ENCODE measurements around the gene MRC1. TPM values are rescaled to one million over a fixed set of nuclear protein-coding genes. Genes with fewer than 3 reads are reported as not detected.
A peak's percentile ranks its signal among the peaks of the same experiment; 100 is the strongest.
"Not testable (repeated sequence)": the region's sequence is repeated elsewhere in the genome, so short reads cannot be mapped to it uniquely, and the experiment has no call there.

Gene MRC1
- total and polyA plus RNA-seq, 4 donors = 4.0 to 73.9 (median 43.8) TPM

GRCh38 chr10:17914169-17915045 is 105.3 kb downstream of the MRC1 start:
- H3K4me1 ChIP-seq (ENCODE audit: control insufficient read depth in 1 of 2, insufficient read depth in 2 of 2, low read length in 2 of 2) = no peaks in the 10 kb centered on the region
- no peaks in the 10 kb centered on the region for H3K27me3 ChIP-seq (ENCODE audit: control insufficient read depth in 1 of 2, insufficient read depth in 2 of 2, low read length in 1 of 2)
- H3K27ac ChIP-seq (ENCODE audit: low read depth in 1 of 2, low read length in 2 of 2) = no peak overlapping the region
- 86 to 93% methylated on average over 5 of the region's 5 CpGs for WGBS, 2 donors
- intact Hi-C loops (cut with DNase I) = loop anchor here (2.0 to 5.0 kb wide), 4 partner anchors 188 to 398 kb away; no protein-coding TSS in a partner anchor
- no peak overlapping the region for H3K4me3 ChIP-seq (ENCODE audit: low read length in 2 of 2)
- DNase-seq (no peak), ATAC-seq (ENCODE audit: low FRiP score) (no peak)
- no peaks in the 10 kb centered on the region for H3K36me3 ChIP-seq (ENCODE audit: control insufficient read depth in 1 of 2, insufficient read depth in 2 of 2, low read length in 1 of 2)
- no peaks in the 10 kb centered on the region for H3K9me3 ChIP-seq (ENCODE audit: control insufficient read depth, low read length)

GRCh38 chr10:17915181-17915580 is 106.0 kb downstream of the MRC1 start:
- WGBS, 2 donors = 36 to 38% methylated on average over 4 of the region's 4 CpGs
- no peak for DNase-seq
- Histone ChIP-seq H3K4me3 (ENCODE audit: low read length in 2 of 2) (no peak overlapping the region), H3K4me1 (ENCODE audit: control insufficient read depth in 1 of 2, insufficient read depth in 2 of 2, low read length in 2 of 2) (no peaks in the 10 kb centered on the region), H3K9me3 (ENCODE audit: control insufficient read depth, low read length) (no peaks in the 10 kb centered on the region), H3K27me3 (ENCODE audit: control insufficient read depth in 1 of 2, insufficient read depth in 2 of 2, low read length in 1 of 2) (no peaks in the 10 kb centered on the region), H3K36me3 (ENCODE audit: control insufficient read depth in 1 of 2, insufficient read depth in 2 of 2, low read length in 1 of 2) (no peaks in the 10 kb centered on the region), H3K27ac (ENCODE audit: low read depth in 1 of 2, low read length in 2 of 2) (no peak overlapping the region)
- intact Hi-C loops (cut with DNase I) = loop anchor here in 1 of 2 donors (2.0 kb wide), 1 partner anchor 296 kb away; no protein-coding TSS in a partner anchor
- no peak for ATAC-seq (ENCODE audit: low FRiP score)

- Histone ChIP-seq H3K27ac (ENCODE audit: low read depth in 1 of 2, low read length in 2 of 2) (no peak overlapping the region), H3K9me3 (ENCODE audit: control insufficient read depth, low read length) (no peaks in the 10 kb centered on the region), H3K36me3 (ENCODE audit: control insufficient read depth in 1 of 2, insufficient read depth in 2 of 2, low read length in 1 of 2) (no peaks in the 10 kb centered on the region), H3K4me3 (ENCODE audit: low read length in 2 of 2) (no peak overlapping the region), H3K4me1 (ENCODE audit: control insufficient read depth in 1 of 2, insufficient read depth in 2 of 2, low read length in 2 of 2) (no peaks in the 10 kb centered on the region), H3K27me3 (ENCODE audit: control insufficient read depth in 1 of 2, insufficient read depth in 2 of 2, low read length in 1 of 2) (no peaks in the 10 kb centered on the region)
- DNase-seq (no peak), ATAC-seq (ENCODE audit: low FRiP score) (no peak)
- intact Hi-C loops (cut with DNase I) = no loop called here
- WGBS, 2 donors = 90 to 92% methylated on average over 12 of the region's 12 CpGs
These were observed 109.2 kb downstream of the MRC1 start for GRCh38 chr10:17918187-17918903.

GRCh38 chr10:17921378-17921777 is 112.2 kb downstream of the MRC1 start:
- no peaks in the 10 kb centered on the region for H3K4me1 ChIP-seq (ENCODE audit: control insufficient read depth in 1 of 2, insufficient read depth in 2 of 2, low read length in 2 of 2)
- intact Hi-C loops (cut with DNase I) = no loop called here
- no peaks in the 10 kb centered on the region for H3K27me3 ChIP-seq (ENCODE audit: control insufficient read depth in 1 of 2, insufficient read depth in 2 of 2, low read length in 1 of 2)
- no peaks in the 10 kb centered on the region for H3K9me3 ChIP-seq (ENCODE audit: control insufficient read depth, low read length)
- H3K4me3 ChIP-seq (ENCODE audit: low read length in 2 of 2) = no peak overlapping the region
- ATAC-seq (ENCODE audit: low FRiP score) = no peak
- no peaks in the 10 kb centered on the region for H3K36me3 ChIP-seq (ENCODE audit: control insufficient read depth in 1 of 2, insufficient read depth in 2 of 2, low read length in 1 of 2)
- WGBS, 2 donors = 77 to 83% methylated on average over 3 of the region's 3 CpGs
- no peak overlapping the region for H3K27ac ChIP-seq (ENCODE audit: low read depth in 1 of 2, low read length in 2 of 2)
- DNase-seq = no peak

GRCh38 chr10:17923728-17924127 is 114.6 kb downstream of the MRC1 start:
- DNase-seq (peak; percentile 72 to 80), ATAC-seq (ENCODE audit: low FRiP score) (peak; percentile 74)
- Histone ChIP-seq H3K9me3 (ENCODE audit: control insufficient read depth, low read length) (no peaks in the 10 kb centered on the region), H3K27me3 (ENCODE audit: control insufficient read depth in 1 of 2, insufficient read depth in 2 of 2, low read length in 1 of 2) (no peaks in the 10 kb centered on the region), H3K4me1 (ENCODE audit: control insufficient read depth in 1 of 2, insufficient read depth in 2 of 2, low read length in 2 of 2) (no peaks in the 10 kb centered on the region), H3K4me3 (ENCODE audit: low read length in 2 of 2) (no peak overlapping the region), H3K27ac (ENCODE audit: low read depth in 1 of 2, low read length in 2 of 2) (peak overlapping the region in 1 of 2 donors; percentile 81), H3K36me3 (ENCODE audit: control insufficient read depth in 1 of 2, insufficient read depth in 2 of 2, low read length in 1 of 2) (no peaks in the 10 kb centered on the region)
- 27 to 34% methylated on average over 4 of the region's 4 CpGs for WGBS, 2 donors
- intact Hi-C loops (cut with DNase I) = no loop called here

- intact Hi-C loops (cut with DNase I) = no loop called here
- Histone ChIP-seq H3K4me3 (ENCODE audit: low read length in 2 of 2) (no peak overlapping the region), H3K9me3 (ENCODE audit: control insufficient read depth, low read length) (no peaks in the 10 kb centered on the region), H3K27me3 (ENCODE audit: control insufficient read depth in 1 of 2, insufficient read depth in 2 of 2, low read length in 1 of 2) (no peaks in the 10 kb centered on the region), H3K27ac (ENCODE audit: low read depth in 1 of 2, low read length in 2 of 2) (no peak overlapping the region), H3K36me3 (ENCODE audit: control insufficient read depth in 1 of 2, insufficient read depth in 2 of 2, low read length in 1 of 2) (no peaks in the 10 kb centered on the region), H3K4me1 (ENCODE audit: control insufficient read depth in 1 of 2, insufficient read depth in 2 of 2, low read length in 2 of 2) (no peaks in the 10 kb centered on the region)
- no peak for DNase-seq
- no peak for ATAC-seq (ENCODE audit: low FRiP score)
- WGBS, 2 donors = 76 to 77% methylated on average over 3 of the region's 3 CpGs
These were observed 134.0 kb downstream of the MRC1 start for GRCh38 chr10:17943033-17943745.

- ATAC-seq (ENCODE audit: low FRiP score); H3K27ac ChIP-seq (ENCODE audit: low read depth in 1 of 2, low read length in 2 of 2); H3K27me3 ChIP-seq (ENCODE audit: control insufficient read depth in 1 of 2, insufficient read depth in 2 of 2, low read length in 1 of 2); H3K4me1 ChIP-seq (ENCODE audit: control insufficient read depth in 1 of 2, insufficient read depth in 2 of 2, low read length in 2 of 2); DNase-seq; H3K36me3 ChIP-seq (ENCODE audit: control insufficient read depth in 1 of 2, insufficient read depth in 2 of 2, low read length in 1 of 2); H3K9me3 ChIP-seq (ENCODE audit: control insufficient read depth, low read length); intact Hi-C loops (cut with DNase I); H3K4me3 ChIP-seq (ENCODE audit: low read length in 2 of 2): not testable (repeated sequence)
- WGBS, 2 donors = 77 to 78% methylated on average over 7 of the region's 7 CpGs
These were observed 141.1 kb downstream of the MRC1 start for GRCh38 chr10:17950269-17950668.

- H3K4me1 ChIP-seq (ENCODE audit: control insufficient read depth in 1 of 2, insufficient read depth in 2 of 2, low read length in 2 of 2) = no peaks in the 10 kb centered on the region
- DNase-seq (no peak), ATAC-seq (ENCODE audit: low FRiP score) (no peak)
- 92 to 93% methylated on average over 22 of the region's 22 CpGs for whole genome bisulfite sequencing, 2 donors
- H3K9me3 ChIP-seq (ENCODE audit: control insufficient read depth, low read length) = no peaks in the 10 kb centered on the region
- intact Hi-C loops (cut with DNase I) = no loop called here
- H3K27ac ChIP-seq (ENCODE audit: low read depth in 1 of 2, low read length in 2 of 2) = no peak overlapping the region
- no peaks in the 10 kb centered on the region for H3K27me3 ChIP-seq (ENCODE audit: control insufficient read depth in 1 of 2, insufficient read depth in 2 of 2, low read length in 1 of 2)
- no peak overlapping the region for H3K4me3 ChIP-seq (ENCODE audit: low read length in 2 of 2)
- no peaks in the 10 kb centered on the region for H3K36me3 ChIP-seq (ENCODE audit: control insufficient read depth in 1 of 2, insufficient read depth in 2 of 2, low read length in 1 of 2)
These were observed 141.6 kb downstream of the MRC1 start for GRCh38 chr10:17950726-17951125.
